Heart left ventricle (tissue), 13 donors: ENCODE data around the gene MAPK4.

Experiments used
- CTCF ChIP-seq, 12 donors: fragments of 200-600 bp; sonication (generic) in 4 of 12; IDR thresholded peaks; one replicate each; pipeline versions ENCODE4 v1.5.0 to v1.8.0; 2018 to 2022; ENCODE audit warnings: antibody characterized with exemption in 12 of 12, mild to moderate bottlenecking in 5 of 12
- POLR2A ChIP-seq, 2 donors: fragments of 450-650 bp; IDR thresholded peaks; one replicate each; pipeline ENCODE4 v1.6.1; 2017; ENCODE audit warnings: antibody characterized with exemption in 2 of 2, mild to moderate bottlenecking in 2 of 2, moderate library complexity in 2 of 2
- donor health status: ischemic (EF 13 %, LVEDD 7.1; RV severe dilation, severe dysfunction).
- donor health status: DM: no; HTN: yes; CAD: no.
- donor health status: DM: no; HTN: no; CAD: no.
- donor health status: ischemic (EF 25% LVEDD 6.9; RV normal size, moderate dysfunction).
- donor health status: ischemic (EF 25% LVEDD 5.7; RV mildly dilated, moderate dysfunction).
- donor health status: ischemic (EF 35%, LVEDD 5.7; RV mildly dilated, moderate dysfunction).
- donor health status: nonischemic (EF 11% LVEDD 7.7; RV severe dilation, severe dysfunction).
- donor health status: DM: yes; HTN: yes; CAD: no.
- donor health status: PGD.
- donor health status: ischemic (EF 29% LVEDD 5.4; RV normal size, mild dysfunction).
- donor health status: nonischemic (EF 23%, LVEDD 6.1; RV moderate dilation, normal function).

- TF ChIP-seq CTCF (IDR thresholded peaks at IDR 0.05) (no peak), POLR2A (IDR thresholded peaks at IDR 0.05) (no peak)
These were observed 164.9 kb downstream of the MAPK4 start for GRCh38 chr18:50724751-50725151.
